Measurements from ENCODE around the gene IPO8. TPM values are rescaled to one million over a fixed set of nuclear protein-coding genes. Genes with fewer than 3 reads are reported as not detected.
A peak's percentile ranks its signal among the peaks of the same experiment; 100 is the strongest.

The IPO8 gene
- total RNA-seq, 1 donor from 2014 or later, result 39.2 TPM

DNA sequence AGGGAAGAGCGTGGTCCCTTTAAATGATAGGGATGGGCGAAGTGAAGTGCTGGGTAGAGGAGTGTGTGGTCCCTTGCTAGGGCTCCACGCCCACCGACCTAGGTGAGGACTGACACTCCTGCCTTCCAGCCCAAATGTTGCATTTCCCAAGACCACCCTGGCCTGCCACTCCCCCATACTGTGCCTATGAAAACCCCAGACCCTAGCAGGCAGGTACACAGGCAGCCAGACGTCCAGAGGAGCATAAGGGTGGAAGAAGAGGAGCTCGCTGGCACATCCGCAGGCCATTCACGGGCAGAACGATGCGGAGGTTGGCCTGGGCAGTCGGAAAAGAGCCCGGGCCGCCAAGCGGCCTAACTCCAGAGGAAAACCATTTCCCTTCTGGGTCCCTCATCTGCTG, 817 bp upstream of the IPO8 start:
- H3K4me1 Mint-ChIP-seq (ENCODE audit: low read depth, unreplicated experiment), result peaks cover 5% of the 10 kb centered on the region
- Histone ChIP-seq H4K20me1 (ENCODE audit: insufficient read depth, low read length) (peaks cover 13% of the 10 kb centered on the region), H2AFZ (ENCODE audit: low read depth, low read length) (peak overlapping the region; percentile 97), H3K9ac (ENCODE audit: low read length) (no peak overlapping the region), H3K4me3 (ENCODE audit: insufficient read depth, low read depth, low read length) (peak overlapping the region; percentile 95), H3K4me2 (ENCODE audit: low read length) (peak overlapping the region; percentile 96), H3K4me1 (ENCODE audit: insufficient read depth, low read length) (peaks cover 13% of the 10 kb centered on the region), H3K27me3 (ENCODE audit: insufficient read depth, low read length) (no peaks in the 10 kb centered on the region), H3K79me2 (ENCODE audit: insufficient read depth, low read length) (peaks cover 42% of the 10 kb centered on the region), H3K9me3 (ENCODE audit: insufficient read depth, low read depth, low read length) (no peaks in the 10 kb centered on the region), H3K27ac (ENCODE audit: low read depth, low read length) (no peak overlapping the region), H3K36me3 (ENCODE audit: insufficient read depth, low read length) (no peaks in the 10 kb centered on the region)
- H3K9me3 Mint-ChIP-seq (ENCODE audit: unreplicated experiment), result no peaks in the 10 kb centered on the region
- no peaks in the 10 kb centered on the region for H3K27me3 Mint-ChIP-seq (ENCODE audit: low read depth, unreplicated experiment)
- no peaks in the 10 kb centered on the region for H3K36me3 Mint-ChIP-seq (ENCODE audit: low read depth, unreplicated experiment)
- DNase-seq (ENCODE audit: low read depth) (no peak), FAIRE-seq (no peak)
- TF ChIP-seq, protein P1, sequence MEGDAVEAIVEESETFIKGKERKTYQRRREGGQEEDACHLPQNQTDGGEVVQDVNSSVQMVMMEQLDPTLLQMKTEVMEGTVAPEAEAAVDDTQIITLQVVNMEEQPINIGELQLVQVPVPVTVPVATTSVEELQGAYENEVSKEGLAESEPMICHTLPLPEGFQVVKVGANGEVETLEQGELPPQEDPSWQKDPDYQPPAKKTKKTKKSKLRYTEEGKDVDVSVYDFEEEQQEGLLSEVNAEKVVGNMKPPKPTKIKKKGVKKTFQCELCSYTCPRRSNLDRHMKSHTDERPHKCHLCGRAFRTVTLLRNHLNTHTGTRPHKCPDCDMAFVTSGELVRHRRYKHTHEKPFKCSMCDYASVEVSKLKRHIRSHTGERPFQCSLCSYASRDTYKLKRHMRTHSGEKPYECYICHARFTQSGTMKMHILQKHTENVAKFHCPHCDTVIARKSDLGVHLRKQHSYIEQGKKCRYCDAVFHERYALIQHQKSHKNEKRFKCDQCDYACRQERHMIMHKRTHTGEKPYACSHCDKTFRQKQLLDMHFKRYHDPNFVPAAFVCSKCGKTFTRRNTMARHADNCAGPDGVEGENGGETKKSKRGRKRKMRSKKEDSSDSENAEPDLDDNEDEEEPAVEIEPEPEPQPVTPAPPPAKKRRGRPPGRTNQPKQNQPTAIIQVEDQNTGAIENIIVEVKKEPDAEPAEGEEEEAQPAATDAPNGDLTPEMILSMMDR (IDR thresholded peaks at IDR 0.05; ENCODE audit: insufficient read depth, low read depth, low read length), result no peak
- no peak for TF ChIP-seq EZH2 (IDR thresholded peaks at IDR 0.05; ENCODE audit: insufficient read depth, low read length)
- H3K4me3 Mint-ChIP-seq (ENCODE audit: unreplicated experiment), result peak overlapping the region; percentile 96
- no peak overlapping the region for H3K27ac Mint-ChIP-seq (ENCODE audit: unreplicated experiment)

DNA sequence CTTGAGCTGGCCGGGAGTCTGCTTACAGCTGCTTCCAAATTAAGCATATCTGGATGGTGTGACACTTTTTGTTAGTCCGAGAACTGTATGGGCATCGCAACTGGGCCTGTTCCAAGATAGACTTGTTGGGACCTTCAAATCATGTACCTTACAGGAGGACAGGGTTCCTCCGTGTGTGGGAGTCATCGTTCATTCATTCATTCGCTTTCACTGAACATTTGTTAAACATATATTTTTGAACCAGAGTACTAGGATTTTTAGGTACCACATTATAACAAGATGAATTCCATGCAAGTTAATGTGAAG, 387 bp upstream of the IPO8 start:
- FAIRE-seq, result no peak
- H3K4me1 ChIP-seq (ENCODE audit: insufficient read depth, low read length), result peaks cover 17% of the 10 kb centered on the region
- peaks cover 10% of the 10 kb centered on the region for H3K4me1 Mint-ChIP-seq (ENCODE audit: low read depth, unreplicated experiment)
- H3K27ac ChIP-seq (ENCODE audit: low read depth, low read length), result peak overlapping the region; percentile 81
- no peaks in the 10 kb centered on the region for H3K36me3 ChIP-seq (ENCODE audit: insufficient read depth, low read length)
- H3K36me3 Mint-ChIP-seq (ENCODE audit: low read depth, unreplicated experiment), result no peaks in the 10 kb centered on the region
- peak overlapping the region; percentile 91 for H3K27ac Mint-ChIP-seq (ENCODE audit: unreplicated experiment)
- H3K4me2 ChIP-seq (ENCODE audit: low read length), result peak overlapping the region; percentile 96
- no peak for DNase-seq (ENCODE audit: low read depth)
- no peaks in the 10 kb centered on the region for H3K9me3 ChIP-seq (ENCODE audit: insufficient read depth, low read depth, low read length)
- H3K9me3 Mint-ChIP-seq (ENCODE audit: unreplicated experiment), result no peaks in the 10 kb centered on the region
- no peaks in the 10 kb centered on the region for H3K27me3 Mint-ChIP-seq (ENCODE audit: low read depth, unreplicated experiment)
- peak overlapping the region; percentile 96 for H3K4me3 Mint-ChIP-seq (ENCODE audit: unreplicated experiment)
- TF ChIP-seq, protein P1 (IDR thresholded peaks at IDR 0.05; ENCODE audit: insufficient read depth, low read depth, low read length), result no peak
- TF ChIP-seq EZH2 (IDR thresholded peaks at IDR 0.05; ENCODE audit: insufficient read depth, low read length), result no peak
- H3K27me3 ChIP-seq (ENCODE audit: insufficient read depth, low read length), result no peaks in the 10 kb centered on the region
- H4K20me1 ChIP-seq (ENCODE audit: insufficient read depth, low read length), result peaks cover 17% of the 10 kb centered on the region
- H3K79me2 ChIP-seq (ENCODE audit: insufficient read depth, low read length), result peaks cover 47% of the 10 kb centered on the region
- peak overlapping the region; percentile 97 for H2AFZ ChIP-seq (ENCODE audit: low read depth, low read length)
- H3K4me3 ChIP-seq (ENCODE audit: insufficient read depth, low read depth, low read length), result peak overlapping the region; percentile 95
- H3K9ac ChIP-seq (ENCODE audit: low read length), result peak overlapping the region; percentile 90

DNA sequence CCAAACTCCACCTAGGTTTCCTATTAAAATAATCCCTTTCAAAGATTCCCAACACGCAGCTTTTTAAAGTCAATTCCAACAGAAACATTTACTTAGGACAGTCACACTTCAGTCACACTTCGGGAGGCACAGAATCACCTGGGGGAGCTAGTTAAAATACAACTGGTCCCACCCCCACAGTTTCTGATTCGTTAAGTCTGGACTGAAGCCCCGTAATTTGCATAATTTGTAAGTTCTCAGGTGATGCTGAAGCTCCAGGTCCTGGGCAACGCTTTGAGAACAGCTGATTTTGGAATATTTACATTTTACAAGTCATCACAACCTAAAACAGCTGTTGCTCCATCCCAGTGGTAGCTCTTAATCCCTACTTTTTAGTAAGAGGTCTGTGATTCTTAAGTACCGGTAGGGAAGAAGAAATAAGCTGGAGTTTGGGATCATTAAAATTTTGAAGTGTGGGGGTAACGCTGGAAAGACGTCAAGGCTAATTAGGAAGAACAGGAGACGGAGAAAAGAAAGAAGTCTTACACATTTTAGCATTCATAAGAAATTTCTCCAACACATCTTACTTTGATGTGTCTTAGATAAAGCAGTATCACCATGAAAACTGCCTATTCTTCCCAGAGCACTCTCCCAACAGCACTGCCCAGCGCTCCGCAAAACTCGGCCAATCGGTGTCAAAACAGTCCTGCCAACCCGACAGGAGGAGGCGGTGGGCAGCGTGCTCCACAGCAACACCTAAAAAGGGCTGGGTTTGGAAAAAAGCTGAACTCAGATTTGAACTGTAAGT, 1.1 kb downstream of the IPO8 start:
- DNase-seq (ENCODE audit: low read depth), result peak; percentile 30
- H4K20me1 ChIP-seq (ENCODE audit: insufficient read depth, low read length), result peaks cover 21% of the 10 kb centered on the region
- no peaks in the 10 kb centered on the region for H3K9me3 ChIP-seq (ENCODE audit: insufficient read depth, low read depth, low read length)
- H2AFZ ChIP-seq (ENCODE audit: low read depth, low read length), result peak overlapping the region; percentile 97
- peak overlapping the region; percentile 95 for H3K4me3 ChIP-seq (ENCODE audit: insufficient read depth, low read depth, low read length)
- Mint-ChIP-seq H3K27ac (ENCODE audit: unreplicated experiment) (peak overlapping the region; percentile 82), H3K4me3 (ENCODE audit: unreplicated experiment) (peak overlapping the region; percentile 96), H3K9me3 (ENCODE audit: unreplicated experiment) (no peaks in the 10 kb centered on the region), H3K36me3 (ENCODE audit: low read depth, unreplicated experiment) (no peaks in the 10 kb centered on the region), H3K27me3 (ENCODE audit: low read depth, unreplicated experiment) (no peaks in the 10 kb centered on the region), H3K4me1 (ENCODE audit: low read depth, unreplicated experiment) (peaks cover 11% of the 10 kb centered on the region)
- no peak for TF ChIP-seq EZH2 (IDR thresholded peaks at IDR 0.05; ENCODE audit: insufficient read depth, low read length)
- TF ChIP-seq, protein P1 (IDR thresholded peaks at IDR 0.05; ENCODE audit: insufficient read depth, low read depth, low read length), result no peak
- no peak overlapping the region for H3K27ac ChIP-seq (ENCODE audit: low read depth, low read length)
- peaks cover 18% of the 10 kb centered on the region for H3K4me1 ChIP-seq (ENCODE audit: insufficient read depth, low read length)
- no peaks in the 10 kb centered on the region for H3K36me3 ChIP-seq (ENCODE audit: insufficient read depth, low read length)
- H3K27me3 ChIP-seq (ENCODE audit: insufficient read depth, low read length), result no peaks in the 10 kb centered on the region
- H3K9ac ChIP-seq (ENCODE audit: low read length), result peak overlapping the region; percentile 90
- no peak for FAIRE-seq
- H3K4me2 ChIP-seq (ENCODE audit: low read length), result peak overlapping the region; percentile 96
- H3K79me2 ChIP-seq (ENCODE audit: insufficient read depth, low read length), result peaks cover 60% of the 10 kb centered on the region
